Vagina (tissue), 2 donors: ENCODE measurements around the gene SPATA12.

Experiments
- CTCF ChIP-seq, 3 experiments: fragments of 450-650 bp in 2 of 3; fragments of 200-600 bp in 1 of 3; sonication (generic) in 1 of 3; IDR thresholded peaks; one replicate each; pipeline ENCODE4 v1.5.1; 2017 to 2019; ENCODE audit warnings: antibody characterized with exemption in 3 of 3, mild to moderate bottlenecking in 2 of 3, moderate library complexity in 2 of 3
- POLR2AphosphoS5 ChIP-seq, 2 donors: sonication (generic); formaldehyde crosslinking; IDR thresholded peaks; one replicate each; pipeline ENCODE4 v1.9.0; 2017; ENCODE audit warnings: antibody characterized with exemption in 2 of 2, mild to moderate bottlenecking in 2 of 2, low read depth in 1 of 2; ENCODE audit not compliant: insufficient read depth in 1 of 2

GRCh38 chr3:57048728-57049127 is 11.7 kb upstream of the SPATA12 start:
- TF ChIP-seq POLR2AphosphoS5 (IDR thresholded peaks at IDR 0.05; ENCODE audit: insufficient read depth in 1 of 2, low read depth in 1 of 2) (no peak), CTCF (IDR thresholded peaks at IDR 0.05) (no peak)
